Neural cell (in vitro differentiated cells): ENCODE results near the gene ATE1. TPM values are rescaled to one million over a fixed set of nuclear protein-coding genes. Genes with fewer than 3 reads are reported as not detected.

Source experiments
- H2AFZ ChIP-seq: fragments of 200-600, 300-800 bp; sonication (generic), shearing (Covaris generic); 2 replicates; pipeline ENCODE4 v1.6.0; 2014; ENCODE audit warnings: low read depth, mild to moderate bottlenecking, antibody characterized with exemption, low read length, moderate library complexity
- H3F3A ChIP-seq: fragments of 200-600 bp; shearing (Covaris generic); 2 replicates; pipeline ENCODE4 v1.6.1; 2016; ENCODE audit warnings: mild to moderate bottlenecking, moderate library complexity, mixed read lengths, antibody characterized with exemption, low read length; ENCODE audit not compliant: insufficient read depth, poor library complexity, severe bottlenecking
- H3K27ac ChIP-seq: fragments of 200-600, 300-800 bp; sonication (generic), shearing (Covaris generic); 2 replicates; pipeline ENCODE4 v1.5.1; 2014; ENCODE audit warnings: mild to moderate bottlenecking, low read length, moderate library complexity
- H3K27me3 ChIP-seq: fragments of 300-800, 200-600 bp; sonication (generic), shearing (Covaris generic); 2 replicates; pipeline ENCODE4 v1.6.0; 2014; ENCODE audit warnings: mild to moderate bottlenecking, low read depth, low read length, moderate library complexity; ENCODE audit not compliant: insufficient read depth
- H3K36me3 ChIP-seq: fragments of 300-800, 200-600 bp; sonication (generic), shearing (Covaris generic); 2 replicates; pipeline ENCODE4 v1.5.1; 2014; ENCODE audit warnings: mild to moderate bottlenecking, antibody characterized with exemption, low read length, moderate library complexity; ENCODE audit not compliant: insufficient read depth
- H3K4me2 ChIP-seq: fragments of 300-800, 200-600 bp; sonication (generic), shearing (Covaris generic); 2 replicates; pipeline ENCODE4 v1.6.0; 2014; ENCODE audit warnings: mild to moderate bottlenecking, low read length
- H3K4me3 ChIP-seq: fragments of 300-800, 200-600 bp; sonication (generic), shearing (Covaris generic); 2 replicates; pipeline ENCODE4 v1.5.1; 2014; ENCODE audit warnings: mild to moderate bottlenecking, low read length, moderate library complexity
- H3K79me2 ChIP-seq: fragments of 200-600 bp; shearing (Covaris generic); replicated peaks from 2 replicates; pipeline ENCODE4 v1.6.0; 2014; ENCODE audit warnings: mild to moderate bottlenecking, low read length, moderate library complexity; ENCODE audit not compliant: insufficient read depth
- H3K9ac ChIP-seq: fragments of 300-800, 200-600 bp; sonication (generic), shearing (Covaris generic); 2 replicates; pipeline ENCODE4 v1.6.1; 2016; ENCODE audit warnings: mild to moderate bottlenecking, low read length, mixed read lengths
- H3K9me2 ChIP-seq: fragments of 200-600 bp; shearing (Covaris generic); 2 replicates; pipeline ENCODE4 v1.6.1; 2016; ENCODE audit warnings: mild to moderate bottlenecking, low read length, mixed read lengths; ENCODE audit not compliant: insufficient read depth
- H3K9me3 ChIP-seq: fragments of 200-600, 300-800 bp; sonication (generic), shearing (Covaris generic); 2 replicates; pipeline ENCODE4 v1.6.1; 2016; ENCODE audit warnings: mild to moderate bottlenecking, mixed run types, low read length, moderate library complexity, mixed read lengths
- H4K20me1 ChIP-seq: fragments of 200-600 bp; shearing (Covaris generic); 2 replicates; pipeline ENCODE4 v1.6.1; 2016; ENCODE audit warnings: mild to moderate bottlenecking, mixed run types; ENCODE audit not compliant: insufficient read depth
- EP300 ChIP-seq: fragments of 450-650 bp; conservative IDR thresholded peaks from 2 replicates; pipeline ENCODE4 v1.6.1; 2014; ENCODE audit warnings: antibody characterized with exemption, mild to moderate bottlenecking, moderate library complexity; ENCODE audit not compliant: poor library complexity, severe bottlenecking
- EZH2 ChIP-seq: fragments of 200-600, 300-800 bp; shearing (Covaris generic), sonication (generic); IDR thresholded peaks from 2 replicates; pipeline ENCODE4 v1.6.1; 2014; ENCODE audit warnings: antibody characterized with exemption, low read length, borderline replicate concordance, mild to moderate bottlenecking; ENCODE audit not compliant: insufficient read depth, poor library complexity, severe bottlenecking
- POLR2AphosphoS5 ChIP-seq: IDR thresholded peaks from 2 replicates; pipeline ENCODE4 v1.6.1; 2012
- RAD21 ChIP-seq: fragments of 450-650 bp; conservative IDR thresholded peaks from 2 replicates; pipeline ENCODE4 v1.6.1; 2014; ENCODE audit warnings: antibody characterized with exemption, mild to moderate bottlenecking, moderate library complexity
- SMC3 ChIP-seq: fragments of 450-650 bp; conservative IDR thresholded peaks from 2 replicates; pipeline ENCODE4 v1.6.1; 2014; ENCODE audit warnings: antibody characterized with exemption, mild to moderate bottlenecking, moderate library complexity; ENCODE audit not compliant: poor library complexity
- polyA plus RNA-seq: library from polyadenylated mRNA; depleted of rRNA; stranded (reverse); fragments of >200 nt; gene quantifications from 2 replicates; pipeline ENCODE4 v1.2.3, GENCODE V29; 2014
- TF ChIP-seq, protein P1 (sequence below): fragments of 450-650 bp; IDR thresholded peaks from 2 replicates; pipeline ENCODE4 v1.5.1; 2014; ENCODE audit warnings: antibody characterized with exemption, mild to moderate bottlenecking, moderate library complexity; ENCODE audit not compliant: poor library complexity, severe bottlenecking

The ATE1 gene
- polyA plus RNA-seq, 1 donor from 2014 or later = 23.7 TPM

GRCh38 chr10:121823993-121824463 is 103.8 kb downstream of the ATE1 start:
- Histone ChIP-seq H3K36me3 (no peaks in the 10 kb centered on the region), H3K79me2 (no peaks in the 10 kb centered on the region), H3F3A (no peaks in the 10 kb centered on the region), H4K20me1 (no peaks in the 10 kb centered on the region), H3K27ac (no peak overlapping the region), H2AFZ (no peak overlapping the region), H3K4me3 (no peak overlapping the region), H3K9ac (no peak overlapping the region), H3K9me2 (no peaks in the 10 kb centered on the region), H3K9me3 (no peaks in the 10 kb centered on the region), H3K27me3 (no peaks in the 10 kb centered on the region), H3K4me2 (no peak overlapping the region)
- no peak for TF ChIP-seq POLR2AphosphoS5
- TF ChIP-seq, protein P1, sequence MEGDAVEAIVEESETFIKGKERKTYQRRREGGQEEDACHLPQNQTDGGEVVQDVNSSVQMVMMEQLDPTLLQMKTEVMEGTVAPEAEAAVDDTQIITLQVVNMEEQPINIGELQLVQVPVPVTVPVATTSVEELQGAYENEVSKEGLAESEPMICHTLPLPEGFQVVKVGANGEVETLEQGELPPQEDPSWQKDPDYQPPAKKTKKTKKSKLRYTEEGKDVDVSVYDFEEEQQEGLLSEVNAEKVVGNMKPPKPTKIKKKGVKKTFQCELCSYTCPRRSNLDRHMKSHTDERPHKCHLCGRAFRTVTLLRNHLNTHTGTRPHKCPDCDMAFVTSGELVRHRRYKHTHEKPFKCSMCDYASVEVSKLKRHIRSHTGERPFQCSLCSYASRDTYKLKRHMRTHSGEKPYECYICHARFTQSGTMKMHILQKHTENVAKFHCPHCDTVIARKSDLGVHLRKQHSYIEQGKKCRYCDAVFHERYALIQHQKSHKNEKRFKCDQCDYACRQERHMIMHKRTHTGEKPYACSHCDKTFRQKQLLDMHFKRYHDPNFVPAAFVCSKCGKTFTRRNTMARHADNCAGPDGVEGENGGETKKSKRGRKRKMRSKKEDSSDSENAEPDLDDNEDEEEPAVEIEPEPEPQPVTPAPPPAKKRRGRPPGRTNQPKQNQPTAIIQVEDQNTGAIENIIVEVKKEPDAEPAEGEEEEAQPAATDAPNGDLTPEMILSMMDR = peak; percentile 53

DNA sequence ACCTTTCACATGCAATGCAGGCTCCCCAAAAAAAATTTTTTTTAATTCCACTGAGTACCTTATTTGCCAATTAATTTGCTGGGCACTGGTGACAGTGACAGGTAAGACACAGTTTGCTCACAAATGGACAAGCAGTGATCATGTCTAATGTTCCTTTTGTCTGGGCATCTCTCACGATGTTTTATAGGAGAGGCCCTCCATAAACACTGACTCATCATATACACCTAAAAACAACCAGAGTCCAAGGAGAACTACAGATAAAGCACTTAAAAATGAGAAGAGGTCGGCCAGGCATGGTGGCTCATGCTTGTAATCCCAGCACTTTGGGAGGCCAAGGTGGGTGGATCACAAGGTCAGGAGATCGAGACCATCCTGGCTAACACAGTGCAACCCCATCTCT is 105.1 kb downstream of the ATE1 start:
- no peak overlapping the region for H2AFZ ChIP-seq
- no peak overlapping the region for H3K9ac ChIP-seq
- H3K9me3 ChIP-seq = no peaks in the 10 kb centered on the region
- H3K79me2 ChIP-seq = no peaks in the 10 kb centered on the region
- no peaks in the 10 kb centered on the region for H3K27me3 ChIP-seq
- H3K4me3 ChIP-seq = no peak overlapping the region
- no peaks in the 10 kb centered on the region for H3K36me3 ChIP-seq
- no peaks in the 10 kb centered on the region for H3F3A ChIP-seq
- TF ChIP-seq EZH2 = no peak
- H3K9me2 ChIP-seq = no peaks in the 10 kb centered on the region
- H4K20me1 ChIP-seq = no peaks in the 10 kb centered on the region
- no peak overlapping the region for H3K4me2 ChIP-seq
- H3K27ac ChIP-seq = no peak overlapping the region

DNA sequence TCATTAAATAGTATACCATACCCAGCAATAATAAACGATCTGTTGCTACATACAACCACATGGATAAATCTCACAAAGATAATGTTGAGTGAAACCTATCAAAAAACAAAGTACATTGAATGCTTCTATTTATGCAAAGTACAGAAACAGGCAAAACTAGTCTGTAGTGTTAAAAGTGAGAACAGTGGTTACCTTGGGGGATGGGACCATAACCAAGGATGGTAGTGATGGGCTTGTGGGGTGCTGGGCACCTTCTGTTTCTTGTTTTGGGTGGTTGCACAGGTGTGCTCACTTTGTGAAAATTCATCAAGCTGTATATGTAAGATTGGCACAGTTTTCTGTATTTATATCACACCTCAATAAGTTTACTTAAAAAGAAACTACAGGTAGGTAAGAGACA is 105.7 kb downstream of the ATE1 start:
- Histone ChIP-seq H3K9ac (no peak overlapping the region), H3K27me3 (no peaks in the 10 kb centered on the region), H3K9me2 (no peaks in the 10 kb centered on the region), H3K27ac (no peak overlapping the region), H3K4me3 (no peak overlapping the region), H3K79me2 (no peaks in the 10 kb centered on the region), H3K4me2 (no peak overlapping the region), H3F3A (no peaks in the 10 kb centered on the region), H3K9me3 (no peaks in the 10 kb centered on the region), H3K36me3 (no peaks in the 10 kb centered on the region), H2AFZ (no peak overlapping the region), H4K20me1 (no peaks in the 10 kb centered on the region)
- no peak for TF ChIP-seq SMC3
- TF ChIP-seq EP300 = no peak
- TF ChIP-seq, protein P1 = no peak
- no peak for TF ChIP-seq EZH2
- no peak for TF ChIP-seq POLR2AphosphoS5

GRCh38 chr10:121819049-121819448 is 108.8 kb downstream of the ATE1 start:
- Histone ChIP-seq H3K27me3 (no peaks in the 10 kb centered on the region), H4K20me1 (no peaks in the 10 kb centered on the region), H3F3A (no peaks in the 10 kb centered on the region), H3K79me2 (no peaks in the 10 kb centered on the region), H2AFZ (no peak overlapping the region), H3K4me3 (no peak overlapping the region), H3K9me2 (no peaks in the 10 kb centered on the region), H3K9me3 (no peaks in the 10 kb centered on the region), H3K9ac (no peak overlapping the region), H3K27ac (no peak overlapping the region), H3K36me3 (no peaks in the 10 kb centered on the region), H3K4me2 (no peak overlapping the region)
- TF ChIP-seq RAD21 = no peak
